ENCODE measurements around the gene TFF3.

TFF3 gene

GRCh38 chr21:42346866-42347600 is 31.8 kb upstream of the TFF3 start:
- no peak for FAIRE-seq

DNA sequence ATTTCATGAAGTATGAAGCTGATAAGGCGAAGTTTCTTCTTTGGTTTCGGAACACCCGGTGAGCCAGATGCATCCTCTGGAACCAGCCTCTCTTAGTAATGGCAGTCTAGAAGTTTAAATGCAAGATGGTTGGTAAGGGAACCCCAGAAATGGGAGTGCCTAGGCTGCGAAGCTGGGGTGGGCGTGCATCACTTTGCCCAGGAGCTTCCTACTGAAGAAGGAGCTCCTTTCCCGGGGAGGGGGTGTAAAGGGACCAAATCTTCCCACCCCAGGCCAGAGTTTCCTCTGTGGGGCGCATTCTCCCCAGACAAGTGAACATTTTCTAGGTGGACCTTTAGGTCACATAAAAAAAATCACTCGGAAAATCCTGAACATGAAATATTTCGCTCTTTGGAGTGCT is 31.2 kb upstream of the TFF3 start:
- FAIRE-seq: no peak

GRCh38 chr21:42344631-42345030 is 29.4 kb upstream of the TFF3 start:
- no peak for FAIRE-seq

DNA sequence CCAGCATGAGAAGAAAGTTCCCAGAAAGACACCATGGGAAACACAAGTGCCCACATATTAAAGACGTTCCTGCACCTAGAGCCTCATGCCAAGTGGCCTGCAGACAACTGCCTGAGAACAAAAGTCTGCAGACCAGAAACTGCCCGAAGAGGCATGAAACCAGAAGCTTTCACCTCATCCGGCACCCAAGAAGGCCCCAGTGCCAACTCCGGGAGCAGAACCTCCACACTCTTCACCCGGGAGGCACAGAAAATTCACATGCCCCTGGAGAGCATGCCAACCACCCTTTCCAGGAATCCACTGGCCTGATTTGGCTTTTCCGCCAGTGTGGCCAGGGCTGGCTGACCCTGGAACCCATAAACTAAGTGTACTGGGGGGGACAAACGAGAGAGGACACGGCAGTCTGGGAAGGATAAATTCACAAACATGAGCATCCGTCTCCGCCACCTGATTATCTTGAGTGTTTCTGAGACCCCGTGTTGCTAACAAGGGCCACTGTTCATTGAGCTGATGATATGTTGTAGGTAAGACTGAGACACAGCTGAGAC is 28.8 kb upstream of the TFF3 start:
- FAIRE-seq: no peak

DNA sequence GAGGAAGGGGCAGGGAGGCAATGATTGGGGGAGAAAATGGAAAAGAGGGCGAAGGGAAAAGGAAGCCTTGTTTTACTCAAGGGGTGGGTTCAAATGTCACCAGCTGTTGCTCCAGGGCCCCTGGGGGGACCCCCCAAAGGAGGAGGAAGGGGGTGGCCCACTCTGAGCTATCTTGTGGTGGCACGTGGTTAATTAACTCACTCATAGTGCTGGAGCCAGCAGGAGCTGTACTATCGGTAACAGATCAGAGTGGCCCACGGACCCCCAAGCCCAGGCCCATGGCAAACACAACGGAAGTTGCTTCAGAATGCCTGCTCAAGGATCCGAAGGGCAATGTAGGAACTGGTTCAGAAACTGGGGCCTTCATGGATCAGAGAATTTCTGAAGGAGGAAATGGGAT is 28.3 kb upstream of the TFF3 start:
- no peak for FAIRE-seq

- FAIRE-seq: no peak
Observed at GRCh38 chr21:42343101-42343500, 27.9 kb upstream of the TFF3 start.

DNA sequence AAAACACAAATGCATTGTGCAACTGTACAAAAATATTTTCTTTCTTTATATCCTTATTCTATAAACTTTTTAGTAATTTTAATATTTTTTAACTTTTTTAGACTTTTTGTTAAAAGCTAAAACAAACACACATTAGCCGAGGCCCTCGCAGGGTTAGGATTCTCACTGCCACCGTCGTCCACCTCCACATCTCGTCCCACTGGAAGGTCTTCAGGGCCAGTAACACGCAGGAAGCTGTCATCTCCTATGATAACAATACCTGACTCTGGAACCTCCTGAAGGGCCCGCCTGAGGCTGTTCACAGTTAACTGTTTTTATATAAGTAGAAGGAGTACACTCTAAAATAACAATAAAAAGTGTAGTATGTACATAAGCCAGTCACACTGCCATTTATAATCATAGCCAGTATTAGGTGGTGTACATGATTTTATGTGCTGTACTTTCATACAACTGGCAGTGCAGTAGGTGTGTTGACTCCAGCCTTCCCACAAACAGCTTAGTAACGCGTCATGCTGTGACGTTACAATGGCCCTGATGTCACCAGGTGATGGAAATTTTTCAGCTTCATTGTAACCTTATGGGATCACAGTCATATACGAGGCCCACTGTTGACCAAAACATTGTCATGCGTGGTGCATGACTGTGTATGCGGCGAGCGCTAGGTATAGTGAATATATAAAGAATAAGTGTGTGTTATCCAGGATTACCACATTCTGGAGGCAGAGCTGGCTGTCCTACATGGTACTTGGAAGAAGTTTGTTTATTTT is 26.8 kb upstream of the TFF3 start:
- no peak for FAIRE-seq

- no peak for FAIRE-seq
Observed at GRCh38 chr21:42340187-42341050, 25.2 kb upstream of the TFF3 start.

- FAIRE-seq: no peak
Observed at GRCh38 chr21:42338729-42339715, 23.8 kb upstream of the TFF3 start.

DNA sequence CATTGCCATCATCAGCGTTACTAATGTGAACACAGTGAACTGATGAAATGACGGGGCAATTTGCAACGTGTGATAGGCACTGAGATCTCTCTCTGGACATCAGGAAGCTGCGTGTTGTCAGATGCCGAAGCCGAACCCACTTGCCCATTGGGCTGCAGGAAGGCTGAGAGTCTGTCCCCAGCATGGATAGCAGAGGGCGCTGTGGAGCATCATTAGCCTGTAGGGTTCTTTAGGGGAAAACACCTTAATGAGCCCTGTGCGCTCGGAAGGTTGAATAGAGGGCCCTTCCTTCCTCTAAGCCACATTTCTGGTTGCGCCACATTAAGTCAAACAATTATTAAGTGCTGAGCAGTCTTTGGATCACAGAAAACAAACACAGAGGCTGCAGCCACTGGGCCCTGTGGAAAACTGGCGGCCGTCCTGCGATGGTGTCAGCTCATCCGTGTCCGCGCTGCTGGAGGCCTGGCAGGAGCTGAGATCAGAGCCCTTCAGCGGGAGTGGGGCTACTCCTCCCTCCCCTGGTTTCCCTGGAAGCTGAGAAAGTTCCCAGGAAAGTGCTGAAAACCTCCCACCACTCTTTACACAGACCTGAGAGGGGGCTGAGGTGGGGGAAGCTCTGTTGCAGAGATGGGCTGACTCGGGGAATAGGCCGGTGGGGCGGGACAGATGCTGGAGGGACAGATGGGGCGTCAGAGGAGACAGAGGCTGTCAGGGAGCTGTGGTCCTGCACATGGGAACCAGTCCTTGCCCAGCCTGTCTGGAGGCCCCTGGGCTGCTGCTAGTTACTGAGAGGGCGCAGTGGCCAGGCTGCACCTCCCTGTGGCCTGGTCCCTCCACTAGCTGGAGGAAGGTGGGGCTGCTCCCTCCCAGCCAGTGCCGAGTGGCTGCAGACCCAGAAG is 22.9 kb upstream of the TFF3 start:
- FAIRE-seq: no peak

DNA sequence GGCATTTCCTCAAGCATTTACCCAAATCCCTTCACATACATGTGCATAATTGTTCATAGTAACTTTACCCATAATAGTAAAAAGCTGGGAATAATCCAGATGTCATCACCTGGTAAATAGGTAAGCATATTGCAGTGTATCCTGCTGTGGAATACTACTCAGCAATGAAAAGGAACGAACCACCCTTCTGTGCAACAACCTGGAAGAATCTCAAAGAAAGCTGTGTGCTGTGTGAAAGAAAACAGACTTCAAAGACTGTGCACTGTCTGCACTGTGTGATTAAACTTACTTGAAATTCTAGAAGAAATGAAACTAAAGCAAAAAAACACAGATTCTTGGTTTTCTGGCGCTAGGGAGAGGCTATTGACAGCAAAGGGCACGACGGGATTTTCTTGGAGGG is 22.1 kb upstream of the TFF3 start:
- no peak for FAIRE-seq

- FAIRE-seq: no peak
Observed at GRCh38 chr21:42336054-42336453, 20.8 kb upstream of the TFF3 start.

DNA sequence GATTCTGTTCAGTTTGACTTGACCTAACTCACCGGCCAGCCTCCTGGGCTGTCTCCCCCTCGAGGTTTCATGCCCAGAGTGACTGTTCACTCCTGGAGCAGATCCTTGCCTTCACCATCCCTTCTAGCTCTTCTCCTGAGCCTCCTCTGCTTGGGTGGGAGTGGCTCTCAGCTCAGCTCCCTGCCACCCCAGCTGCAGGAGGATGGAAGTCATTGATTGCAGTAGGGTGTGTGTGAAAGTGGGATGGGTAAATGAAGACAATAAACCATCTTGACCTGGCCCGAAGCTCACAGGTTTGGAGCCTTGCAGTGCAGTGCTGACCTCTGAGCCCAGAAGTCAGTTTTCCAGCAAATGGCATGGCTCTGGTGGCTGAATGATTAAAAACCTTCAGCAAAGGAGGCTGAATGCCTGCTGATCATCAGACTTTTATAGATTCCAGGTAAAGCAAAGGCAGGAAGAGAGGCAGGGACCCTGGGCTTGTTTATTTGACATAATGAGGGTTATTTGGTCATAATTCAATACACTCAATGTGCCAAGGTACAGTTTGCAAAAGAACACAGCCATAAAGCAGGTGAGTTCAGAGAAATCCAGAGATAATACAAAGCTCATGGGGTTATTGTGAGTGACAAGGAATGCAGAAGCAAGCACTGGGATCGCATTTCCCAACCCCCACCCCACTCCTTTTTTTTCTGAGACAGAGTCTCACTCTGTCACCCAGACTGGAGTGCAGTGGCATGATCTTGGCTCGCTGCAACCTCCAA is 17.5 kb upstream of the TFF3 start:
- no peak for FAIRE-seq

GRCh38 chr21:42331660-42332059 is 16.5 kb upstream of the TFF3 start:
- no peak for FAIRE-seq

GRCh38 chr21:42330380-42331371 is 15.5 kb upstream of the TFF3 start:
- FAIRE-seq: no peak

DNA sequence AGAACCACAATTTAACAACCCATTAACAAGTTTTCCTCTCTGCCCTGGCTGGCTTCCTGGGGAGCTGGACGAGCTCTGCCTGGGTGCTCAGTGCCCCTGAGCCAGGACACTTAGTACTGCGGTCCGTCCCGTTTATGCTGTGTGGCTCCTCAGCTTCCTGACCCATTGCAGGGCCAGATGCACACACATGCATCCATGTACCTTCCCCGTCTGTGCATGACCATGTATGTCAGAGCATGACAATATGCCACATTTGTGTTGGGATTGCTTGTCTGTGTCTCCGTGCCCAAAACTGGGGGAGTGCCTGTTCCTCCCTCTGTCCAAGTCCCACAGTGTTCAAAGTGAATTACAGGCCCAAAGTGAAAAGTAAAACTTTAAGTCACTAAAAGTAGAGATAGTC is 9.7 kb upstream of the TFF3 start:
- no peak for FAIRE-seq

- FAIRE-seq: no peak
Observed at GRCh38 chr21:42321845-42322244, 6.6 kb upstream of the TFF3 start.

- no peak for FAIRE-seq
Observed at GRCh38 chr21:42321231-42321630, 6.0 kb upstream of the TFF3 start.

GRCh38 chr21:42320791-42321190 is 5.6 kb upstream of the TFF3 start:
- FAIRE-seq: no peak
